ENCODE results near the gene FZD8.
A peak's percentile ranks its signal among the peaks of the same experiment; 100 is the strongest.
"Not testable (repeated sequence)": the region's sequence is repeated elsewhere in the genome, so short reads cannot be mapped to it uniquely, and the experiment has no call there.

The FZD8 gene

GRCh38 chr10:35642035-35642792 is at the start of gene FZD8:
Gene FZD8, minus strand, starts transcription at chr10:35642296. Its CDS starts 867 bp downstream, at chr10:35641429.
- peak; percentile 82 for DNase-seq

GRCh38 chr10:35691522-35692236 is 49.6 kb upstream of the FZD8 start:
- peak; percentile 67 for DNase-seq

- peak; percentile 10 for DNase-seq
These were observed 48.4 kb upstream of the FZD8 start for GRCh38 chr10:35690534-35690933.

- not testable (repeated sequence) for DNase-seq
These were observed 43.8 kb upstream of the FZD8 start for GRCh38 chr10:35685858-35686257.

- DNase-seq = no peak
These were observed 43.3 kb upstream of the FZD8 start for GRCh38 chr10:35685402-35685801.

GRCh38 chr10:35684586-35684985 is 42.5 kb upstream of the FZD8 start:
- no peak for DNase-seq

- no peak for DNase-seq
These were observed 33.8 kb upstream of the FZD8 start for GRCh38 chr10:35675846-35676245.

GRCh38 chr10:35674843-35675242 is 32.7 kb upstream of the FZD8 start:
- DNase-seq = no peak

GRCh38 chr10:35668865-35669650 is 27.0 kb upstream of the FZD8 start:
- no peak for DNase-seq

GRCh38 chr10:35667971-35668370 is 25.9 kb upstream of the FZD8 start:
- no peak for DNase-seq

GRCh38 chr10:35667270-35667889 is 25.3 kb upstream of the FZD8 start:
- no peak for DNase-seq

- no peak for DNase-seq
These were observed 19.1 kb upstream of the FZD8 start for GRCh38 chr10:35661236-35661635.

- no peak for DNase-seq
These were observed 17.4 kb upstream of the FZD8 start for GRCh38 chr10:35659456-35659855.

- DNase-seq = no peak
These were observed 15.5 kb upstream of the FZD8 start for GRCh38 chr10:35657621-35658020.

- no peak for DNase-seq
These were observed 10.7 kb upstream of the FZD8 start for GRCh38 chr10:35652824-35653223.

- DNase-seq = no peak
These were observed 8.8 kb upstream of the FZD8 start for GRCh38 chr10:35650894-35651293.

GRCh38 chr10:35644050-35644950 is 2.2 kb upstream of the FZD8 start:
- no peak for DNase-seq

- peak; percentile 91 for DNase-seq
These were observed 1.3 kb upstream of the FZD8 start for GRCh38 chr10:35643151-35644049.

GRCh38 chr10:35642793-35643114 is 658 bp upstream of the FZD8 start:
- no peak for DNase-seq

GRCh38 chr10:35641676-35642034 is 441 bp downstream of the FZD8 start:
- peak; percentile 44 for DNase-seq

Data from NCI-H146 (cell line).